ENCODE measurements around the gene ITSN1. TPM values are rescaled to one million over a fixed set of nuclear protein-coding genes. Genes with fewer than 3 reads are reported as not detected.

ITSN1 gene
- total and polyA plus RNA-seq, 2 experiments from 2014 or later: 77.9 to 95.7 TPM

GRCh38 chr21:33598051-33598450, 44.2 kb upstream of the ITSN1 start (continued):
- TF ChIP-seq, protein P1, sequence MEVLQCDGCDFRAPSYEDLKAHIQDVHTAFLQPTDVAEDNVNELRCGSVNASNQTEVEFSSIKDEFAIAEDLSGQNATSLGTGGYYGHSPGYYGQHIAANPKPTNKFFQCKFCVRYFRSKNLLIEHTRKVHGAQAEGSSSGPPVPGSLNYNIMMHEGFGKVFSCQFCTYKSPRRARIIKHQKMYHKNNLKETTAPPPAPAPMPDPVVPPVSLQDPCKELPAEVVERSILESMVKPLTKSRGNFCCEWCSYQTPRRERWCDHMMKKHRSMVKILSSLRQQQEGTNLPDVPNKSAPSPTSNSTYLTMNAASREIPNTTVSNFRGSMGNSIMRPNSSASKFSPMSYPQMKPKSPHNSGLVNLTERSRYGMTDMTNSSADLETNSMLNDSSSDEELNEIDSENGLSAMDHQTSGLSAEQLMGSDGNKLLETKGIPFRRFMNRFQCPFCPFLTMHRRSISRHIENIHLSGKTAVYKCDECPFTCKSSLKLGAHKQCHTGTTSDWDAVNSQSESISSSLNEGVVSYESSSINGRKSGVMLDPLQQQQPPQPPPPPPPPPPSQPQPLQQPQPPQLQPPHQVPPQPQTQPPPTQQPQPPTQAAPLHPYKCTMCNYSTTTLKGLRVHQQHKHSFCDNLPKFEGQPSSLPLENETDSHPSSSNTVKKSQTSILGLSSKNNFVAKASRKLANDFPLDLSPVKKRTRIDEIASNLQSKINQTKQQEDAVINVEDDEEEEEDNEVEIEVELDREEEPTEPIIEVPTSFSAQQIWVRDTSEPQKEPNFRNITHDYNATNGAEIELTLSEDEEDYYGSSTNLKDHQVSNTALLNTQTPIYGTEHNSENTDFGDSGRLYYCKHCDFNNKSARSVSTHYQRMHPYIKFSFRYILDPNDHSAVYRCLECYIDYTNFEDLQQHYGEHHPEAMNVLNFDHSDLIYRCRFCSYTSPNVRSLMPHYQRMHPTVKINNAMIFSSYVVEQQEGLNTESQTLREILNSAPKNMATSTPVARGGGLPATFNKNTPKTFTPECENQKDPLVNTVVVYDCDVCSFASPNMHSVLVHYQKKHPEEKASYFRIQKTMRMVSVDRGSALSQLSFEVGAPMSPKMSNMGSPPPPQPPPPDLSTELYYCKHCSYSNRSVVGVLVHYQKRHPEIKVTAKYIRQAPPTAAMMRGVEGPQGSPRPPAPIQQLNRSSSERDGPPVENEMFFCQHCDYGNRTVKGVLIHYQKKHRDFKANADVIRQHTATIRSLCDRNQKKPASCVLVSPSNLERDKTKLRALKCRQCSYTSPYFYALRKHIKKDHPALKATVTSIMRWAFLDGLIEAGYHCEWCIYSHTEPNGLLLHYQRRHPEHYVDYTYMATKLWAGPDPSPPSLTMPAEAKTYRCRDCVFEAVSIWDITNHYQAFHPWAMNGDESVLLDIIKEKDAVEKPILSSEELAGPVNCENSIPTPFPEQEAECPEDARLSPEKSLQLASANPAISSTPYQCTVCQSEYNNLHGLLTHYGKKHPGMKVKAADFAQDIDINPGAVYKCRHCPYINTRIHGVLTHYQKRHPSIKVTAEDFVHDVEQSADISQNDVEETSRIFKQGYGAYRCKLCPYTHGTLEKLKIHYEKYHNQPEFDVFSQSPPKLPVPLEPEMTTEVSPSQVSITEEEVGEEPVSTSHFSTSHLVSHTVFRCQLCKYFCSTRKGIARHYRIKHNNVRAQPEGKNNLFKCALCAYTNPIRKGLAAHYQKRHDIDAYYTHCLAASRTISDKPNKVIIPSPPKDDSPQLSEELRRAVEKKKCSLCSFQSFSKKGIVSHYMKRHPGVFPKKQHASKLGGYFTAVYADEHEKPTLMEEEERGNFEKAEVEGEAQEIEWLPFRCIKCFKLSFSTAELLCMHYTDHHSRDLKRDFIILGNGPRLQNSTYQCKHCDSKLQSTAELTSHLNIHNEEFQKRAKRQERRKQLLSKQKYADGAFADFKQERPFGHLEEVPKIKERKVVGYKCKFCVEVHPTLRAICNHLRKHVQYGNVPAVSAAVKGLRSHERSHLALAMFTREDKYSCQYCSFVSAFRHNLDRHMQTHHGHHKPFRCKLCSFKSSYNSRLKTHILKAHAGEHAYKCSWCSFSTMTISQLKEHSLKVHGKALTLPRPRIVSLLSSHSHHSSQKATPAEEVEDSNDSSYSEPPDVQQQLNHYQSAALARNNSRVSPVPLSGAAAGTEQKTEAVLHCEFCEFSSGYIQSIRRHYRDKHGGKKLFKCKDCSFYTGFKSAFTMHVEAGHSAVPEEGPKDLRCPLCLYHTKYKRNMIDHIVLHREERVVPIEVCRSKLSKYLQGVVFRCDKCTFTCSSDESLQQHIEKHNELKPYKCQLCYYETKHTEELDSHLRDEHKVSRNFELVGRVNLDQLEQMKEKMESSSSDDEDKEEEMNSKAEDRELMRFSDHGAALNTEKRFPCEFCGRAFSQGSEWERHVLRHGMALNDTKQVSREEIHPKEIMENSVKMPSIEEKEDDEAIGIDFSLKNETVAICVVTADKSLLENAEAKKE (CRISPR knock-in tag; IDR thresholded peaks at IDR 0.05): no peak
- TF ChIP-seq JUNB (IDR thresholded peaks at IDR 0.05; ENCODE audit: unreplicated experiment) (no peak), ETS1 (IDR thresholded peaks at IDR 0.05) (no peak)

DNA sequence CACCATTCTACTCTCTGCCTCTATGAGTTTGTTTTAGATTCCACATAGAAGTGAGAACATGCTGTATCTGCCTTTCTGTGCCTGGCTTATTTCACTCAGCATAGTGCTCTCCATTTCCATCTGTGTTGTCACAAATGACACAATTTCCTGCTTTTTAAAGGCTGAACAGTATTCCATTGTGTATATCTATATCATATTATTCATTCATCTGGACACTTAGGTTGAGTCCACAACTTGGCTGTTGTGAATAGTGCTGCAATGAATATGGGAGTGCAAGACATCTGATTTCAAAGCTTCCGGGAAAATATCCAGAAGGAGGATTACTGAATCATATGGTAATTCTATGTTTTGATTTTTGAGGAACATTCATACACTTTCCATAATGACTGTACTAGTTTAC, 33.7 kb upstream of the ITSN1 start:
- no peak overlapping the region for H3K27ac Mint-ChIP-seq
- Histone ChIP-seq H4K20me1 (replicated peaks; ENCODE audit: insufficient read depth) (no peaks in the 10 kb centered on the region), H3K4me1 (ENCODE audit: insufficient read depth) (no peaks in the 10 kb centered on the region), H3K27me3 (ENCODE audit: insufficient read depth) (no peaks in the 10 kb centered on the region), H3F3A (replicated peaks; ENCODE audit: low read depth) (no peaks in the 10 kb centered on the region), H3K4me2 (no peak overlapping the region), H3K9me2 (ENCODE audit: insufficient read depth) (no peaks in the 10 kb centered on the region), H3K36me3 (ENCODE audit: insufficient read depth) (no peaks in the 10 kb centered on the region), H3K4me3 (no peak overlapping the region), H2AFZ (no peak overlapping the region), H3K79me2 (replicated peaks; ENCODE audit: insufficient read depth) (no peaks in the 10 kb centered on the region), H3K27ac (ENCODE audit: low read depth) (no peak overlapping the region)
- no peak overlapping the region for H3K4me3 Mint-ChIP-seq
- DNase-seq (ENCODE audit: low spot score) (no peak), ATAC-seq (no peak)
- H3K4me1 Mint-ChIP-seq: no peaks in the 10 kb centered on the region
- H3K27me3 Mint-ChIP-seq (ENCODE audit: insufficient read depth, low read depth, poor library complexity): no peaks in the 10 kb centered on the region
- H3K36me3 Mint-ChIP-seq (ENCODE audit: low read depth): no peaks in the 10 kb centered on the region
- H3K9me3 Mint-ChIP-seq: no peaks in the 10 kb centered on the region
- TF ChIP-seq EZH2 (IDR thresholded peaks at IDR 0.05; ENCODE audit: low read depth, unreplicated experiment) (no peak), STAT1 (IDR thresholded peaks at IDR 0.05; ENCODE audit: unreplicated experiment) (no peak), EZH2phosphoT487 (IDR thresholded peaks at IDR 0.05; ENCODE audit: unreplicated experiment) (no peak), NANOG (IDR thresholded peaks at IDR 0.05; ENCODE audit: borderline replicate concordance) (no peak), ZNF114 (CRISPR knock-in tag; IDR thresholded peaks at IDR 0.05) (no peak), ETS1 (IDR thresholded peaks at IDR 0.05) (no peak)
- TF ChIP-seq, protein P1 (CRISPR knock-in tag; IDR thresholded peaks at IDR 0.05): no peak
